ENCODE results near the gene LNPEP. TPM values are rescaled to one million over a fixed set of nuclear protein-coding genes. Genes with fewer than 3 reads are reported as not detected.

The LNPEP gene
- total and polyA plus RNA-seq, 4 donors, result 1.9 to 19.7 (median 9.5) TPM

- no peaks in the 10 kb centered on the region for H3K4me1 ChIP-seq (ENCODE audit: control insufficient read depth in 4 of 4, insufficient read depth in 4 of 4, low read length in 3 of 4)
- TF ChIP-seq ATF3 (IDR thresholded peaks at IDR 0.05), result no peak
- no peak for TF ChIP-seq YY1 (IDR thresholded peaks at IDR 0.05)
- no peak for TF ChIP-seq NR2F2 (IDR thresholded peaks at IDR 0.05)
- no peak for TF ChIP-seq REST (IDR thresholded peaks at IDR 0.05)
- H3K27me3 ChIP-seq (ENCODE audit: control insufficient read depth in 4 of 4, insufficient read depth in 4 of 4, low read length in 3 of 4), result no peaks in the 10 kb centered on the region
- 93% methylated on average over 3 of the region's 3 CpGs for WGBS
- no peak overlapping the region for H3K27ac ChIP-seq (ENCODE audit: low read depth in 1 of 2, low read length in 2 of 2)
- no peak overlapping the region for H3K4me3 ChIP-seq (ENCODE audit: low read depth in 1 of 3, low read length in 3 of 3)
- peaks cover 2 to 7% (median 4%) of the 10 kb centered on the region in 4 donors for H3K36me3 ChIP-seq (ENCODE audit: control insufficient read depth in 4 of 4, insufficient read depth in 3 of 4, low read depth in 1 of 4, low read length in 3 of 4)
- no peaks in the 10 kb centered on the region for H3K9me3 ChIP-seq (ENCODE audit: control insufficient read depth in 4 of 4, low read length in 3 of 4)
- no peak for DNase-seq (ENCODE audit: low spot score)
- H3K9ac ChIP-seq (ENCODE audit: low read depth in 1 of 2, low read length in 2 of 2), result no peak overlapping the region
Measured at GRCh38 chr5:96920744-96921355, 15.0 kb upstream of the LNPEP start.

- H3K9ac ChIP-seq (ENCODE audit: low read depth in 1 of 2, low read length in 2 of 2), result no peak overlapping the region
- no peak overlapping the region for H3K27ac ChIP-seq (ENCODE audit: low read depth in 1 of 2, low read length in 2 of 2)
- H3K4me1 ChIP-seq (ENCODE audit: control insufficient read depth in 4 of 4, insufficient read depth in 4 of 4, low read length in 3 of 4), result no peaks in the 10 kb centered on the region
- TF ChIP-seq FOXA1 (IDR thresholded peaks at IDR 0.05) (no peak), NR2F2 (IDR thresholded peaks at IDR 0.05) (no peak), CTCF (IDR thresholded peaks at IDR 0.05; ENCODE audit: low read depth, low read length, missing input control) (no peak), REST (IDR thresholded peaks at IDR 0.05) (no peak), ATF3 (IDR thresholded peaks at IDR 0.05) (no peak), SP1 (IDR thresholded peaks at IDR 0.05) (no peak)
- no peak for DNase-seq (ENCODE audit: low spot score)
- H3K4me3 ChIP-seq (ENCODE audit: low read depth in 1 of 3, low read length in 3 of 3), result no peak overlapping the region
- WGBS, result 93% methylated on average over 12 of the region's 12 CpGs
- H3K9me3 ChIP-seq (ENCODE audit: control insufficient read depth in 4 of 4, low read length in 3 of 4), result peaks cover 0 to 3% (median 0%) of the 10 kb centered on the region in 4 donors
- H3K36me3 ChIP-seq (ENCODE audit: control insufficient read depth in 4 of 4, insufficient read depth in 3 of 4, low read depth in 1 of 4, low read length in 3 of 4), result peaks cover 0 to 7% (median 3%) of the 10 kb centered on the region in 4 donors
- no peaks in the 10 kb centered on the region for H3K27me3 ChIP-seq (ENCODE audit: control insufficient read depth in 4 of 4, insufficient read depth in 4 of 4, low read length in 3 of 4)
Measured at GRCh38 chr5:96922499-96923244, 13.2 kb upstream of the LNPEP start.

All from liver (tissue), 9 donors.